GM23338 (cell line): Measurements from ENCODE around the gene AKIRIN1. TPM values are rescaled to one million over a fixed set of nuclear protein-coding genes. Genes with fewer than 3 reads are reported as not detected.

Experiments
- ATAC-seq: fragments of 200-7000 bp; cut with Tn5 transposase; 3 replicates; pipeline ENCODE4 v1.9.1; 2020
- DNase-seq: peaks from one replicate; pipeline ENCODE4 v3.0.0-alpha.2; 2015; ENCODE audit warnings: low spot score
- H2AFZ ChIP-seq: fragments of 200-600 bp; sonication (generic); 2 replicates; pipeline ENCODE4 v1.8.0; 2016; ENCODE audit warnings: antibody characterized with exemption, mild to moderate bottlenecking, moderate library complexity
- H3F3A ChIP-seq: fragments of 200-600 bp; sonication (generic); replicated peaks from 2 replicates; pipeline ENCODE4 v1.8.0; 2017; ENCODE audit warnings: antibody characterized with exemption, mixed run types, low read depth
- H3K27ac ChIP-seq: fragments of 200-600 bp; sonication (generic); 2 replicates; pipeline ENCODE4 v1.6.1; 2016; ENCODE audit warnings: low read depth
- H3K27me3 ChIP-seq: fragments of 200-600 bp; sonication (generic); 2 replicates; pipeline ENCODE4 v1.8.0; 2016; ENCODE audit warnings: mild to moderate bottlenecking, mixed run types, moderate library complexity; ENCODE audit not compliant: insufficient read depth
- H3K36me3 ChIP-seq: fragments of 200-600 bp; sonication (generic); 2 replicates; pipeline ENCODE4 v1.8.0; 2016; ENCODE audit warnings: mild to moderate bottlenecking; ENCODE audit not compliant: insufficient read depth
- H3K4me1 ChIP-seq: fragments of 200-600 bp; sonication (generic); 2 replicates; pipeline ENCODE4 v1.8.0; 2016; ENCODE audit warnings: mild to moderate bottlenecking, moderate library complexity; ENCODE audit not compliant: insufficient read depth
- H3K4me2 ChIP-seq: fragments of 200-600 bp; sonication (generic); 2 replicates; pipeline ENCODE4 v1.7.1; 2017; ENCODE audit warnings: mixed run types
- H3K4me3 ChIP-seq: fragments of 200-600 bp; sonication (generic); 2 replicates; pipeline ENCODE4 v1.6.1; 2016; ENCODE audit warnings: mixed run types
- H3K79me2 ChIP-seq: fragments of 200-600 bp; sonication (generic); replicated peaks from 2 replicates; pipeline ENCODE4 v1.8.0; 2017; ENCODE audit warnings: mild to moderate bottlenecking; ENCODE audit not compliant: insufficient read depth
- H3K9me2 ChIP-seq: fragments of 200-600 bp; sonication (generic); 2 replicates; pipeline ENCODE4 v1.8.0; 2017; ENCODE audit not compliant: insufficient read depth
- H4K20me1 ChIP-seq: fragments of 200-600 bp; sonication (generic); replicated peaks from 2 replicates; pipeline ENCODE4 v1.8.0; 2017; ENCODE audit warnings: mild to moderate bottlenecking; ENCODE audit not compliant: insufficient read depth
- H3K27ac Mint-ChIP-seq: 2 replicates; pipeline ENCODE4 v1.8.0; 2020; ENCODE audit warnings: inconsistent platforms, mild to moderate bottlenecking, moderate library complexity, mixed read lengths
- H3K27me3 Mint-ChIP-seq: 3 replicates; pipeline ENCODE4 v1.8.0; 2022; ENCODE audit warnings: low read depth, mild to moderate bottlenecking, moderate library complexity, mixed read lengths, inconsistent platforms; ENCODE audit not compliant: insufficient read depth, poor library complexity
- H3K36me3 Mint-ChIP-seq: 3 replicates; pipeline ENCODE4 v1.8.0; 2021; ENCODE audit warnings: low read depth, mild to moderate bottlenecking, inconsistent platforms, moderate library complexity, mixed read lengths
- H3K4me1 Mint-ChIP-seq: 3 replicates; pipeline ENCODE4 v1.8.0; 2020; ENCODE audit warnings: mild to moderate bottlenecking, inconsistent platforms, mixed read lengths
- H3K4me3 Mint-ChIP-seq: 3 replicates; pipeline ENCODE4 v1.8.0; 2021; ENCODE audit warnings: moderate library complexity, mild to moderate bottlenecking, inconsistent platforms, mixed read lengths
- H3K9me3 Mint-ChIP-seq: 3 replicates; pipeline ENCODE4 v1.8.0; 2020; ENCODE audit warnings: moderate library complexity, mild to moderate bottlenecking, inconsistent platforms, mixed read lengths
- CTCF ChIP-seq, 2 experiments: fragments of 200-600 bp in 1 of 2; sonication (generic) in 1 of 2; conservative IDR thresholded peaks; 2 replicates each; pipeline versions ENCODE4 v1.5.1 to v1.6.1; 2016 to 2017; ENCODE audit warnings: antibody characterized with exemption in 2 of 2, low read depth in 2 of 2, mild to moderate bottlenecking in 2 of 2, moderate library complexity in 1 of 2
- ETS1 ChIP-seq: IDR thresholded peaks from 2 replicates; pipeline ENCODE4 v1.6.1; 2016; ENCODE audit warnings: antibody characterized with exemption
- EZH2 ChIP-seq: fragments of 200-600 bp; sonication (generic); IDR thresholded peaks from one replicate; pipeline ENCODE4 v1.8.0; 2017; ENCODE audit warnings: antibody characterized with exemption, mild to moderate bottlenecking, low read depth; ENCODE audit not compliant: unreplicated experiment
- EZH2phosphoT487 ChIP-seq: fragments of 200-600 bp; sonication (generic); IDR thresholded peaks from one replicate; pipeline ENCODE4 v1.8.1; 2018; ENCODE audit warnings: antibody characterized with exemption; ENCODE audit not compliant: unreplicated experiment
- REST ChIP-seq: IDR thresholded peaks from one replicate; pipeline ENCODE4 v1.6.1; 2018; ENCODE audit warnings: antibody characterized with exemption; ENCODE audit not compliant: unreplicated experiment
- ZNF114 ChIP-seq: fragments of 250-450 bp; sonication (Bioruptor Pico); IDR thresholded peaks from 2 replicates; pipeline ENCODE4 v1.5.0; 2020; ENCODE audit warnings: mild to moderate bottlenecking, moderate library complexity
- ZNF462 ChIP-seq: fragments of 250-450 bp; sonication (Bioruptor Pico); IDR thresholded peaks from 2 replicates; pipeline ENCODE4 v1.5.0; 2020; ENCODE audit warnings: mild to moderate bottlenecking, moderate library complexity
- polyA plus RNA-seq: library from polyadenylated mRNA; unstranded; fragments of >200 nt; fragmentation: Nextera tagmentation; extraction: Ambion mirVana; gene quantifications from 2 replicates; pipeline ENCODE4 v1.2.1, GENCODE V29; 2016
- total RNA-seq: library from RNA; depleted of rRNA; stranded (reverse); fragments of >200 nt; shearing (Covaris generic); gene quantifications from 2 replicates; pipeline ENCODE4 v1.2.3, GENCODE V29; 2014

The AKIRIN1 gene
- total and polyA plus RNA-seq, 2 experiments from 2014 or later: 162 to 254 TPM

- Histone ChIP-seq H3K36me3 (no peaks in the 10 kb centered on the region), H3K27me3 (no peaks in the 10 kb centered on the region), H2AFZ (peak overlapping the region; percentile 40; the same call in 1 of the 2 replicates), H4K20me1 (no peaks in the 10 kb centered on the region), H3K4me1 (no peaks in the 10 kb centered on the region), H3K4me2 (no peak overlapping the region), H3F3A (0 out of 2 replicates have a peak, but pooled peaks cover 3% of the 10 kb centered on the region), H3K27ac (no peak overlapping the region), H3K79me2 (no peaks in the 10 kb centered on the region), H3K4me3 (no peak overlapping the region), H3K9me2 (no peaks in the 10 kb centered on the region)
- TF ChIP-seq EZH2: no peak
- TF ChIP-seq REST: no peak
- H3K27me3 Mint-ChIP-seq: peaks cover 4% of the 10 kb centered on the region
- H3K36me3 Mint-ChIP-seq: no peaks in the 10 kb centered on the region
- H3K9me3 Mint-ChIP-seq: peaks cover 3% of the 10 kb centered on the region; the same call in 1 of the 3 replicates
- peaks cover 10% of the 10 kb centered on the region; the same call in 1 of the 3 replicates for H3K4me1 Mint-ChIP-seq
- H3K4me3 Mint-ChIP-seq: no peak overlapping the region
- DNase-seq: no peak
- peak overlapping the region; percentile 85 for H3K27ac Mint-ChIP-seq
- no peak for ATAC-seq
These were observed 32.1 kb upstream of the AKIRIN1 start for GRCh38 chr1:38958967-38959366.

- no peaks in the 10 kb centered on the region for H3F3A ChIP-seq
- H3K36me3 Mint-ChIP-seq: no peaks in the 10 kb centered on the region
- no peak overlapping the region for H3K4me3 Mint-ChIP-seq
- no peak overlapping the region for H3K4me3 ChIP-seq
- H3K4me2 ChIP-seq: no peak overlapping the region
- no peaks in the 10 kb centered on the region for H3K9me2 ChIP-seq
- no peaks in the 10 kb centered on the region for H3K79me2 ChIP-seq
- no peaks in the 10 kb centered on the region; the same call in 2 of the 3 replicates for H3K9me3 Mint-ChIP-seq
- H3K4me1 ChIP-seq: no peaks in the 10 kb centered on the region
- H2AFZ ChIP-seq: peak overlapping the region; percentile 29; the same call in 1 of the 2 replicates
- ATAC-seq: no peak
- H3K4me1 Mint-ChIP-seq: peaks cover 10% of the 10 kb centered on the region; the same call in 2 of the 3 replicates
- peaks cover 2% of the 10 kb centered on the region for H3K27me3 Mint-ChIP-seq
- H4K20me1 ChIP-seq: no peaks in the 10 kb centered on the region
- no peaks in the 10 kb centered on the region for H3K27me3 ChIP-seq
- H3K36me3 ChIP-seq: no peaks in the 10 kb centered on the region
- H3K27ac ChIP-seq: no peak overlapping the region
- DNase-seq: no peak
- H3K27ac Mint-ChIP-seq: no peak overlapping the region
- TF ChIP-seq EZH2 (no peak), ZNF462 (CRISPR knock-in tag) (no peak), ZNF114 (no peak), ETS1 (no peak), EZH2phosphoT487 (no peak), CTCF (conservative IDR thresholded peaks at IDR 0.05; ENCODE audit: low read depth in 2 of 2) (no peak)
These were observed 29.0 kb upstream of the AKIRIN1 start for GRCh38 chr1:38962113-38962512.
